K562 (cell line): ENCODE measurements around the gene GNA15. TPM values are rescaled to one million over a fixed set of nuclear protein-coding genes. Genes with fewer than 3 reads are reported as not detected.

Source experiments
- ATAC-seq: fragments of 200-7000 bp; cut with Tn5 transposase; 3 replicates; pipeline ENCODE4 v1.9.1; 2020; ENCODE audit warnings: moderate library complexity
- BruUV-seq: library from RNA; stranded (reverse); fragments of 400-500 nt; replicated peaks from 2 replicates; lab custom pipeline; 2021; lab: Mats Ljungman, UMichigan
- CTCF ChIA-PET: fragments of 300-600 bp; formaldehyde crosslinking; extraction: SDS; loops from one replicate; lab custom pipeline; 2021; ENCODE audit warnings: low intra/inter-chr PET ratio; lab: Yijun Ruan, JAX
- POLR2A ChIA-PET: fragments of 300-600, 350-650 bp; sonication (Branson Sonifier 250); formaldehyde crosslinking; extraction: SDS; loops from one replicate; lab custom pipeline; 2021; ENCODE audit warnings: antibody characterized with exemption, inconsistent platforms; lab: Yijun Ruan, JAX
- DNase-seq, 4 experiments: peaks; one replicate each; pipeline versions ENCODE4 v3.0.0 to v3.0.0-alpha.2; 2011 to 2018; ENCODE audit warnings: low spot score in 3 of 4, mixed read lengths in 3 of 4; ENCODE audit errors: extremely low read depth in 1 of 4
- FAIRE-seq: peaks from 2 replicates; lab custom pipeline; 2011; peaks lifted over from hg19 to GRCh38; lab: Jason Lieb, UNC
- H2AFZ ChIP-seq: 2 replicates; pipeline ENCODE4 v1.6.0; 2011; ENCODE audit warnings: low read depth, low read length, control low read depth, inconsistent platforms
- H3K27ac ChIP-seq: fragments of 200-600 bp; 3 replicates; pipeline ENCODE4 v1.8.0; 2011; ENCODE audit warnings: low read depth, mild to moderate bottlenecking, control low read depth, inconsistent platforms, low read length, moderate library complexity, mixed read lengths; ENCODE audit errors: extremely low read depth
- H3K27me3 ChIP-seq, 2 experiments: fragments of 300-600 bp in 1 of 2; 2 replicates in 1 of 2; 3 replicates in 1 of 2; pipeline versions ENCODE4 v1.6.0 to v1.8.0; 2011; ENCODE audit warnings: inconsistent platforms in 2 of 2, low read length in 2 of 2, mild to moderate bottlenecking in 1 of 2, mixed read lengths in 1 of 2, moderate library complexity in 1 of 2; ENCODE audit not compliant: control insufficient read depth in 2 of 2, insufficient read depth in 2 of 2
- H3K36me3 ChIP-seq: fragments of 300-600 bp; 3 replicates; pipeline ENCODE4 v1.8.0; 2011; ENCODE audit warnings: mild to moderate bottlenecking, low read length, inconsistent platforms; ENCODE audit not compliant: control insufficient read depth, insufficient read depth
- H3K4me1 ChIP-seq, 2 experiments: fragments of 200-600 bp in 1 of 2; replicated peaks in 1 of 2; 2 replicates in 1 of 2; 3 replicates in 1 of 2; pipeline versions ENCODE4 v1.5.1 to v1.8.0; 2011; ENCODE audit warnings: inconsistent platforms in 2 of 2, low read length in 2 of 2, mild to moderate bottlenecking in 1 of 2, mixed read lengths in 1 of 2, moderate library complexity in 1 of 2; ENCODE audit not compliant: control insufficient read depth in 2 of 2, insufficient read depth in 2 of 2
- H3K4me2 ChIP-seq: 2 replicates; pipeline ENCODE4 v1.6.1; 2011; ENCODE audit warnings: low read length, control low read depth, inconsistent platforms, mixed read lengths; ENCODE audit not compliant: insufficient read depth
- H3K4me3 ChIP-seq: fragments of 200-600 bp; sonication (generic), shearing (Covaris generic); 2 replicates; pipeline ENCODE4 v1.5.1; 2016; ENCODE audit warnings: control low read depth, inconsistent platforms
- H3K79me2 ChIP-seq: fragments of 200-600 bp; 3 replicates; pipeline ENCODE4 v1.8.0; 2011; ENCODE audit warnings: low read length, inconsistent platforms; ENCODE audit not compliant: control insufficient read depth, insufficient read depth
- H3K9ac ChIP-seq, 2 experiments: 2 replicates each; pipeline versions ENCODE4 v1.6.0 to v1.6.1; 2011; ENCODE audit warnings: low read depth in 2 of 2, low read length in 2 of 2, control low read depth in 1 of 2, inconsistent platforms in 1 of 2, mild to moderate bottlenecking in 1 of 2, mixed read lengths in 1 of 2; ENCODE audit not compliant: insufficient read depth in 1 of 2
- H3K9me1 ChIP-seq: one replicate; pipeline ENCODE4 v1.6.0; 2011; ENCODE audit warnings: inconsistent platforms, mild to moderate bottlenecking, low read length, moderate library complexity; ENCODE audit not compliant: control insufficient read depth, insufficient read depth
- H3K9me3 ChIP-seq: replicated peaks from 2 replicates; pipeline ENCODE4 v1.5.1; 2011; ENCODE audit warnings: low read depth, low read length, inconsistent platforms; ENCODE audit not compliant: control insufficient read depth, insufficient read depth
- H4K20me1 ChIP-seq: replicated peaks from 2 replicates; pipeline ENCODE4 v1.6.1; 2011; ENCODE audit warnings: low read length, inconsistent platforms, mixed read lengths; ENCODE audit not compliant: control insufficient read depth, insufficient read depth
- HCFC1 ChIP-seq: IDR thresholded peaks from 2 replicates; pipeline ENCODE4 v1.6.1; 2012; ENCODE audit warnings: low read depth, low read length, improper control_type of control experiment
- MAZ ChIP-seq, 2 experiments: fragments of 450-650 bp in 1 of 2; sonication (generic) in 1 of 2; formaldehyde crosslinking; IDR thresholded peaks in 1 of 2; conservative IDR thresholded peaks in 1 of 2; 2 replicates each; pipeline versions ENCODE4 v1.4.0 to v1.5.0; 2020; ENCODE audit warnings: mild to moderate bottlenecking in 1 of 2, missing genetic modification reagents in 1 of 2
- MBD2 ChIP-seq: sonication (generic); IDR thresholded peaks from 2 replicates; pipeline ENCODE4 v1.6.1; 2016; ENCODE audit warnings: low read depth, borderline replicate concordance
- POLR2G ChIP-seq: fragments of 200-400 bp; formaldehyde crosslinking; IDR thresholded peaks from 2 replicates; pipeline ENCODE4 v1.6.1; 2017; ENCODE audit warnings: low read depth, mild to moderate bottlenecking, antibody characterized with exemption, low read length, moderate library complexity
- RBFOX2 ChIP-seq: fragments of 200-400 bp; formaldehyde crosslinking; IDR thresholded peaks from 2 replicates; pipeline ENCODE4 v1.6.1; 2017; ENCODE audit warnings: low read depth, mild to moderate bottlenecking, low read length, moderate library complexity
- TEAD1 ChIP-seq, 2 experiments: fragments of 450-650 bp in 1 of 2; sonication (generic) in 1 of 2; formaldehyde crosslinking; IDR thresholded peaks; 2 replicates each; pipeline versions ENCODE4 v1.4.0 to v1.8.0; 2020 to 2022; ENCODE audit warnings: mild to moderate bottlenecking in 2 of 2, missing genetic modification reagents in 1 of 2
- WGBS: fragments of 100-300 bp; shearing (Covaris generic); methylation state at CpG from one replicate; pipeline ENCODE4 v1.1.6; 2016; ENCODE audit warnings: low coverage, mixed read lengths; ENCODE audit not compliant: insufficient coverage; ENCODE audit errors: missing lambda C conversion rate; 5-methylcytosine and 5-hydroxymethylcytosine counted together
- in situ Hi-C: fragments of 300-500 bp; cut with MboI; formaldehyde crosslinking; loops from 4 replicates; pipeline ENCODE4 v1.15.0; 2018; ENCODE audit warnings: inconsistent platforms, mixed read lengths
- intact Hi-C: fragments of 100-400 bp; cut with micrococcal nuclease; formaldehyde crosslinking; loops from 2 replicates; pipeline ENCODE4 v1.14.2; 2022
- polyA plus RNA-seq, 8 experiments: library from polyadenylated mRNA; depleted of rRNA in 4 of 8; stranded (reverse) in 5 of 8; unstranded in 3 of 8; fragments of >200 nt; fragmentation: Nextera tagmentation in 2 of 8; fragmentation: Illumina TruSeq in 1 of 8; extraction: Ambion mirVana in 2 of 8; extraction: Trizol in 1 of 8; gene quantifications; 2 replicates each; pipeline versions ENCODE4 v1.2.1 to v1.2.3, GENCODE V29; 2011 to 2014; ENCODE audit warnings: inconsistent platforms in 1 of 8, missing spikeins in 1 of 8
- total RNA-seq, 7 experiments: library from RNA; depleted of rRNA in 6 of 7; stranded (reverse); fragments of >200 nt in 6 of 7; fragmentation: Illumina TruSeq in 2 of 7; extraction: Trizol in 2 of 7; gene quantifications; 2 replicates each; pipeline versions ENCODE4 v1.2.1 to v1.2.3, GENCODE V29; 2011 to 2021; ENCODE audit warnings: low replicate concordance in 1 of 7

GNA15 gene
- total and polyA plus RNA-seq, 9 of the 15 experiments (the other 6 are each of a cell fraction or from before 2014, with no cell fraction given) = 0.03 to 0.24 (median 0.11) TPM; not detected in 1

DNA sequence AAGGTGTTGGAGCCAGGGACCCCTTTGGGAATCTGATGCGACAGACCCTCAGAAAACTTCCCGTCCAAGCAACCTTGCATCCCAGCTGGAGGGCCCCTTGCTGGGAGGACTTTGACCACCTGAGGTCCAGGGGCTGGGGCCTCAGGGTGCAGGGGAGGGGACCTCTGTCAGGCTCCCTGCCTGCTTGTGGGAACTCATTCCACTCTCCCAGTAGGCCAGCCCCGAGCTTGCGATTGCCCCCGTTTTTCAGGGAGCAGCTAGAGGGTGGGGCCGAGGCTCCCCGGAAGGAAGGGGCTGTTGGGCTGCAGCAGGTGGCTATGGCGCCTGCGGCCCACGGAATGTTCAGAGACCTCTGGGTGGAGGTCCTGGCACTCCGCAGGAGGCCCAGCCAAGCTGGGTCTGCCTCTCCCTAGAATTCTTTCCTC is 38.9 kb upstream of the GNA15 start:
- ChIA-PET POLR2A (interaction anchor here (0.7 kb wide), 1 partner anchor 27 kb away, joined by 3 read pairs; no protein-coding TSS in a partner anchor), CTCF (no interaction called here)
- H3K9me1 ChIP-seq = peaks cover 3% of the 10 kb centered on the region
- no peak overlapping the region for H3K27ac ChIP-seq
- no peak overlapping the region for H2AFZ ChIP-seq
- H3K9me3 ChIP-seq = no peaks in the 10 kb centered on the region
- in situ Hi-C loops (no loop called here), intact Hi-C loops (no loop called here)
- H4K20me1 ChIP-seq = peaks cover 67% of the 10 kb centered on the region
- no peak for TF ChIP-seq MAZ (CRISPR knock-in tag; conservative IDR thresholded peaks at IDR 0.05 in 1 of 2, IDR thresholded peaks at IDR 0.05 in 1 of 2)
- TF ChIP-seq MBD2 = no peak
- peak; percentile 18; the same call in 1 of the 2 replicates for TF ChIP-seq RBFOX2
- no peak for TF ChIP-seq TEAD1 (CRISPR knock-in tag; IDR thresholded peaks at IDR 0.05)
- H3K4me2 ChIP-seq = no peak overlapping the region
- H3K36me3 ChIP-seq = peaks cover 3% of the 10 kb centered on the region; the same call in 1 of the 3 replicates
- peak overlapping the region in 1 of 2 experiments; percentile 99; a peak in 1 of 4 replicates for H3K9ac ChIP-seq
- DNase-seq (no peak), FAIRE-seq (no peak), ATAC-seq (no peak)
- 81% methylated on average over 10 of the region's 11 CpGs for WGBS
- BruUV-seq = no TSS peak
- no peaks in the 10 kb centered on the region for H3K27me3 ChIP-seq
- no peak overlapping the region for H3K4me3 ChIP-seq
- H3K79me2 ChIP-seq = peaks cover 74% of the 10 kb centered on the region
- peaks cover 17 to 78% of the 10 kb centered on the region in 2 experiments; a peak in 4 of 5 replicates for H3K4me1 ChIP-seq

DNA sequence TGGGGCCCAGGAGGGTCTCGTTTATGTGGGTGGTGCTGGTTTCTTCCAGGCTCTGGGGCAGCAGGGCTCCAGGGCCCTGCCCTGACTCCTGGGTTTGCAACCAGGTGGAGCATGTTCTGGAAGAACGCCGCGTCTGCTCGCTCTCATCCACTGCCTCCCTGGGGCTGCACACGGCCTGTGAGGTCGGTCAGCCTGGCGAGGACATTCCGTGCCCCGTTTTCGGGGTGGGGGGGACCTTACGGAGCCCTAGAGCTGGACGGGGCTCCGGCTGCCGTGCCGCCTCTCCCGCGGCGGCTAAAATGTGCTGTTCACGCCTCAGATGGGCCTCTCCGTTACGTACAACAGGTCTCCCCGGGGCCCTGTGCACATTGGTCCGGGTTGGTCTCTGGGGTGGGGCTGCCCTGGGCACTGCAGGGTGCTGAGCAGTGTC is 38.4 kb upstream of the GNA15 start:
- Histone ChIP-seq H3K27ac (no peak overlapping the region), H3K9me1 (peaks cover 3% of the 10 kb centered on the region), H3K4me3 (no peak overlapping the region), H3K9ac (peak overlapping the region in 1 of 2 experiments; percentile 54; a peak in 1 of 4 replicates), H3K9me3 (no peaks in the 10 kb centered on the region), H4K20me1 (peaks cover 72% of the 10 kb centered on the region), H3K4me2 (no peak overlapping the region), H3K79me2 (peaks cover 78% of the 10 kb centered on the region), H3K27me3 (no peaks in the 10 kb centered on the region), H3K4me1 (peaks cover 17 to 82% of the 10 kb centered on the region in 2 experiments; a peak in 4 of 5 replicates), H2AFZ (no peak overlapping the region), H3K36me3 (peaks cover 3% of the 10 kb centered on the region; the same call in 1 of the 3 replicates)
- intact Hi-C loops = no loop called here
- ATAC-seq = no peak
- ChIA-PET POLR2A (interaction anchor here (0.7 to 0.8 kb wide), 2 partner anchors 22 to 27 kb away, joined by 3 read pairs; no protein-coding TSS in a partner anchor), CTCF (no interaction called here)
- WGBS = 78% methylated on average over 11 of the region's 24 CpGs
- TF ChIP-seq HCFC1 = no peak
- peak; percentile 25; the same call in 1 of the 2 replicates for TF ChIP-seq POLR2G
- BruUV-seq = no TSS peak
- no peak for DNase-seq
- no peak for FAIRE-seq
- in situ Hi-C loops = no loop called here
